Tibial nerve (tissue), 4 donors: ENCODE data around the gene PIAS2.
"Not testable (repeated sequence)": the region's sequence is repeated elsewhere in the genome, so short reads cannot be mapped to it uniquely, and the experiment has no call there.

Experiments used
- CTCF ChIP-seq, 5 experiments: fragments of 200-600 bp in 3 of 5; fragments of 450-650 bp in 2 of 5; sonication (generic) in 3 of 5; IDR thresholded peaks; one replicate each; pipeline ENCODE4 v1.5.1; 2016 to 2019; ENCODE audit warnings: antibody characterized with exemption in 5 of 5, mild to moderate bottlenecking in 3 of 5, moderate library complexity in 2 of 5
- EP300 ChIP-seq, 2 donors: sonication (generic); formaldehyde crosslinking; IDR thresholded peaks; one replicate each; pipeline ENCODE4 v1.6.1; 2017; ENCODE audit warnings: antibody characterized with exemption in 2 of 2, mild to moderate bottlenecking in 1 of 2
- POLR2A ChIP-seq, 2 donors: fragments of 450-650 bp; IDR thresholded peaks; one replicate each; pipeline ENCODE4 v1.6.1; 2017; ENCODE audit warnings: antibody characterized with exemption in 2 of 2, mild to moderate bottlenecking in 2 of 2, moderate library complexity in 2 of 2

DNA sequence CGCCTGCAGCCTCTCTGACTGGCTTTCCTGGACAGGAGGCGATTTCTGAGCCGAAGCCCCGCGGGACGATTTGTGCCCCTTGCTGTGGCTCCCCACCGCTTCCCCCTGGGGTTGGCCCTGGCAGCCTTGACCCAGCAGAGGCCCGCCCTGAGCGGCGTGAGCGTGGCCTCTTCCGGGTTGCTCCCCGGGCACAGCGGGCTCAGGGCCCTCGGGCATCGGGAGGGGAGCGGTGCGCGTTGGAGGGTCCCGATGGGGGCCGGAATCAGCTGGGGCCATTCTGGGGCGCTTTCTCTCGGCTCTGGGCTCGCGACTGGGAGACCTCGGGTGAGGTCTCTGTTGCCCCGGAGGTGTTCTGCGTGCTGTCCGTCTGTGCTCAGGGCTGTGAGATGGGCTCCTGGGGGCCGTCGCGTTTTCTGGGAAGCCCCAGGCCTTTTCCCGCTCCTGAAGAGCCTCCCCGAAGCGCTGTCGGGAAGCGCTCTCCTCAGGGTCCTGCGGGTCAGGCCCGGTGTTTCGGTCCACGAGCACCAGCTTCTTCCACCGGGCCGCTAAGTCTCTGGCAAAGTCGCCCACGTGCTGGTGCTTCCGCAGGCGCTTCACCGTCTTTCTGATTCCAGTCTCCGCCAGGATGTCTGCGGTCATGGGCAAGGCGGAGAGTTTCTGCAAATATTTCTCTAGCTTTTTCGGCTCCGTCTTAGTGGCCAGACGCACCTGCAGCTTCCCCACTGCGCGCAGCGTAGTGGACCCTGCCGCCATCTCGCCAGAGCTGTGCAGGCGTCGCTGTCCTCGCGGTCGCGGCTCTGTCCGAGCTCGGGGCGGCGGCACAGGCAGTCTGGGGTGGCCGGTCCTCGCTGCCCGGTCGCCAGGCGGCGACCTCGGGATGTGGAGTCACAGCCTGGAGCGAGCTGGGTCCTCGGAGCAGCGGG is 46.6 kb upstream of the PIAS2 start:
- TF ChIP-seq CTCF, POLR2A, EP300 (IDR thresholded peaks at IDR 0.05): not testable (repeated sequence)
